Progenitor cell of endocrine pancreas (in vitro differentiated cells): ENCODE results near the gene FUT8. TPM values are rescaled to one million over a fixed set of nuclear protein-coding genes. Genes with fewer than 3 reads are reported as not detected.

Experiments
- DNase-seq: peaks from one replicate; pipeline ENCODE4 v3.0.0; 2021; ENCODE audit warnings: low spot score; ENCODE audit not compliant: unreplicated experiment
- H3K27ac Mint-ChIP-seq: 2 replicates; pipeline ENCODE4 v1.8.0; 2021; ENCODE audit warnings: mild to moderate bottlenecking, moderate library complexity, mixed read lengths
- H3K27me3 Mint-ChIP-seq: 2 replicates; pipeline ENCODE4 v1.8.0; 2021; ENCODE audit warnings: mixed read lengths
- H3K36me3 Mint-ChIP-seq: 2 replicates; pipeline ENCODE4 v1.8.0; 2022; ENCODE audit warnings: mixed read lengths; ENCODE audit not compliant: insufficient read depth
- H3K4me1 Mint-ChIP-seq: 2 replicates; pipeline ENCODE4 v1.8.0; 2021; ENCODE audit warnings: low read depth, mixed read lengths
- H3K4me3 Mint-ChIP-seq: 2 replicates; pipeline ENCODE4 v1.8.0; 2021; ENCODE audit warnings: low read depth, mild to moderate bottlenecking, moderate library complexity, mixed read lengths
- H3K9me3 Mint-ChIP-seq: 2 replicates; pipeline ENCODE4 v1.8.0; 2021; ENCODE audit warnings: low read depth, mixed read lengths
- total RNA-seq: library from RNA; stranded (reverse); gene quantifications from 2 replicates; pipeline ENCODE4 v1.2.1, GENCODE V29; 2021
- TF ChIP-seq, protein P1 (sequence below): fragments of 200-600 bp; sonication (generic); IDR thresholded peaks from one replicate; pipeline ENCODE4 v1.5.0; 2021; ENCODE audit warnings: antibody characterized with exemption, mild to moderate bottlenecking; ENCODE audit not compliant: unreplicated experiment

The FUT8 gene
- total RNA-seq, 1 donor from 2014 or later = 38.8 TPM

DNA sequence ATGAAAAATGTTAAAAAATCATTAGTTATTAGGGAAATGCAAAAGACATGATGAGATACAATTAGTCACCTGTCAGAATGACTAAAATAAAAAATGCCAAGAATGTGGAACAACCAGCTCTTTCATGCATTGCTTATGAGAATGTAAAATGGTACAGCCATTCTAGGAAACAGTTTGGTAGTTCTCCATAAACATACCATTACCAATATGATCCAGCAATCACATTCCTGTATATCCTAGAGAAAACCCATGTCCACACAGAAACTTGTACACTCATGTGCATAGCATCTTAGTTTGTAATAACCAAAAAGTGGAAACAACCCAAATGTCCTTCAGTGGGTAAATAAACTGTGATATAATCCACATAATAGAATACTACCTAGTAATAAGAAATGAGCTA, 245.7 kb downstream of the FUT8 start:
- TF ChIP-seq, protein P1, sequence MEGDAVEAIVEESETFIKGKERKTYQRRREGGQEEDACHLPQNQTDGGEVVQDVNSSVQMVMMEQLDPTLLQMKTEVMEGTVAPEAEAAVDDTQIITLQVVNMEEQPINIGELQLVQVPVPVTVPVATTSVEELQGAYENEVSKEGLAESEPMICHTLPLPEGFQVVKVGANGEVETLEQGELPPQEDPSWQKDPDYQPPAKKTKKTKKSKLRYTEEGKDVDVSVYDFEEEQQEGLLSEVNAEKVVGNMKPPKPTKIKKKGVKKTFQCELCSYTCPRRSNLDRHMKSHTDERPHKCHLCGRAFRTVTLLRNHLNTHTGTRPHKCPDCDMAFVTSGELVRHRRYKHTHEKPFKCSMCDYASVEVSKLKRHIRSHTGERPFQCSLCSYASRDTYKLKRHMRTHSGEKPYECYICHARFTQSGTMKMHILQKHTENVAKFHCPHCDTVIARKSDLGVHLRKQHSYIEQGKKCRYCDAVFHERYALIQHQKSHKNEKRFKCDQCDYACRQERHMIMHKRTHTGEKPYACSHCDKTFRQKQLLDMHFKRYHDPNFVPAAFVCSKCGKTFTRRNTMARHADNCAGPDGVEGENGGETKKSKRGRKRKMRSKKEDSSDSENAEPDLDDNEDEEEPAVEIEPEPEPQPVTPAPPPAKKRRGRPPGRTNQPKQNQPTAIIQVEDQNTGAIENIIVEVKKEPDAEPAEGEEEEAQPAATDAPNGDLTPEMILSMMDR = no peak
- peaks cover 15% of the 10 kb centered on the region for H3K4me1 Mint-ChIP-seq
- H3K9me3 Mint-ChIP-seq = peaks cover 26% of the 10 kb centered on the region
- no peak overlapping the region for H3K4me3 Mint-ChIP-seq
- no peak overlapping the region for H3K27ac Mint-ChIP-seq
- H3K36me3 Mint-ChIP-seq = peaks cover 8% of the 10 kb centered on the region
- DNase-seq = no peak
- H3K27me3 Mint-ChIP-seq = no peaks in the 10 kb centered on the region

- Mint-ChIP-seq H3K9me3 (peaks cover 6% of the 10 kb centered on the region), H3K27ac (peak overlapping the region; percentile 93), H3K27me3 (peaks cover 2% of the 10 kb centered on the region), H3K36me3 (no peaks in the 10 kb centered on the region), H3K4me1 (peaks cover 33% of the 10 kb centered on the region), H3K4me3 (peak overlapping the region; percentile 45)
- DNase-seq = no peak
- TF ChIP-seq, protein P1 = no peak
Observed at GRCh38 chr14:65661865-65662264, 249.3 kb downstream of the FUT8 start.

GRCh38 chr14:65664436-65664835, 251.9 kb downstream of the FUT8 start:
- H3K4me3 Mint-ChIP-seq = no peak overlapping the region
- no peaks in the 10 kb centered on the region for H3K36me3 Mint-ChIP-seq
- DNase-seq = no peak
- H3K27me3 Mint-ChIP-seq = peaks cover 2% of the 10 kb centered on the region
- peaks cover 32% of the 10 kb centered on the region for H3K4me1 Mint-ChIP-seq
- TF ChIP-seq, protein P1 = no peak
- H3K27ac Mint-ChIP-seq = peak overlapping the region; percentile 54
- H3K9me3 Mint-ChIP-seq = no peaks in the 10 kb centered on the region

DNA sequence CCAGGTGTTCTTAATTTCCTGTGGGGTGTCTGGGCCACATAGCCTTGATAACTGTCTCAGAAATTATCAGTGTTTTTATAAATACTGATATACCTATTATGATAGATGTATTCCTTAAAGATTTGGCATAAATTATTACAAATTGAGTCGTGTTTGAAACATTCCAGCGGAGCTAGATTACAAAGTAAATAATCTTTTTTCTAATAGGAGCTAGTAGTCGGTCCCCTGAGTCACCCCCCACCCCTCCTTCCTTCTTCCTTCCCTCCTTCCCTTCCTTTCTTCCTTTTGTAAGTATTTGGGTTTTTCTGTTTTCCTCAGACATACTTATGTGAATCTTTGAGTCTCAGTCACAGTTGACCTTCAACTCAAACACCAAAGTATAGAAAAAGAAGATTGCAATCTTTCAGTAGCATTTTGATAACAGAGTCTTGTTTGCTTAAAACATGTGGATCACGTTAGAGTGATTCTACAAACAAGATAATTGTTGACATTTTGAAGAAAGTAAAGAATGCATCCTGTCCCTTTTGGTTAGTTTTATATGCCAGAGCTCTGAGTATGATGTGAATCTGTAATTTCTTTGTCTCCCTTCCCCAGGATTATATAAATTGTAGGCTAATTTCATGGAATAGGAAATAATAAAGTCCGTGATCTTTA, 264.0 kb downstream of the FUT8 start:
- TF ChIP-seq, protein P1 = no peak
- Mint-ChIP-seq H3K36me3 (no peaks in the 10 kb centered on the region), H3K9me3 (no peaks in the 10 kb centered on the region), H3K27ac (no peak overlapping the region), H3K4me1 (peaks cover 17% of the 10 kb centered on the region), H3K4me3 (no peak overlapping the region), H3K27me3 (peaks cover 6% of the 10 kb centered on the region)
- DNase-seq = no peak

DNA sequence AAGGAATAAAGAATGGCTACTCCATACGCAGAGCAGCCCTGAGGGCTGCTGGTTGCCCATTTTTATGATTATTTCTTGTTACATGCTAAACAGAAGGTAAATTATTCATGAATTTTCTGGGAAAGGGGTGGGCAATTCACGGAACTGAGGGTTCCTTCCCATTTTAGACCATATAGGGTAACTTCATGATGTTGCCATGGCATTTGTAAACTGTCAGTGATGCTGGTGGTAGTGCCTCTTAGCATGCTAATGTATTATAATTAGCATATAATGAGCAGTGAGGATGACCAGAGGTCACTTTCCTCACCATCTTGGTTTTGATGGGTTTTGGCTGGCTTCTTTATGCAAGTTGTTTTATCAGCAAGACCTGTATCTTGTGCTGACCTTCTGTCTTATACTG, 273.0 kb downstream of the FUT8 start:
- no peak for DNase-seq
- no peak overlapping the region for H3K27ac Mint-ChIP-seq
- TF ChIP-seq, protein P1 = no peak
- H3K4me3 Mint-ChIP-seq = no peak overlapping the region
- peaks cover 13% of the 10 kb centered on the region for H3K4me1 Mint-ChIP-seq
- no peaks in the 10 kb centered on the region for H3K36me3 Mint-ChIP-seq
- no peaks in the 10 kb centered on the region for H3K27me3 Mint-ChIP-seq
- H3K9me3 Mint-ChIP-seq = peaks cover 5% of the 10 kb centered on the region
